ENCODE measurements around the gene BTG3. TPM values are rescaled to one million over a fixed set of nuclear protein-coding genes. Genes with fewer than 3 reads are reported as not detected.

The BTG3 gene
- total RNA-seq, 2 experiments from 2014 or later = 40.7 to 43.3 TPM

DNA sequence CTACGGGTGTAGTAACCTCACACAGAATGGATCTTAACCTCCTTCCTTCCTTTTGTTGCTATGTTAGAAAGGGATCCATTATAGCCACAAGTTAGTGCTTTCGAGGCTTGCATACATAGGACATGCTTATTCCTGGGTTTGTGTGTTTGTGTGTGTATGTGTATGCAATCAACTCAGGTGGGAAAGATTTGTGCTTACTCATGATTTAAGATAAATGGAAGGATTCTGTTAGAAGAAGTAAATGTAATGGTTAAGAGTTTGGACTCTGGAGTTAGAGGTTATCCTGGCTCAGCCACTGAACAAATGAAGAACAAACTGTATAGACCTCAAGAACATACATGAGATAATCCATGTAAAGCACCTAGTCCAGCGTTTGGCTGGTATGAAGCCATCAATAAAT is 28.8 kb downstream of the BTG3 start:
- Mint-ChIP-seq H3K36me3 (ENCODE audit: low read depth) (no peaks in the 10 kb centered on the region), H3K9me3 (ENCODE audit: insufficient read depth) (no peaks in the 10 kb centered on the region), H3K4me1 (ENCODE audit: low read depth) (no peaks in the 10 kb centered on the region), H3K27me3 (ENCODE audit: low read depth) (peaks cover 4% of the 10 kb centered on the region), H3K4me3 (no peak overlapping the region), H3K27ac (no peak overlapping the region)
- DNase-seq (no peak), ATAC-seq (no peak)
- ChIA-PET CTCF (interaction anchor here (1.2 to 2.3 kb wide), 2 partner anchors 196 to 197 kb away, joined by 3 to 10 read pairs; no protein-coding TSS in a partner anchor), POLR2A (no interaction called here)

GRCh38 chr21:17580319-17580718 is 32.4 kb downstream of the BTG3 start:
- ATAC-seq (no peak), DNase-seq (no peak)
- ChIA-PET POLR2A (no interaction called here), CTCF (no interaction called here)
- no peaks in the 10 kb centered on the region for H3K4me1 Mint-ChIP-seq (ENCODE audit: low read depth)
- H3K4me3 Mint-ChIP-seq = no peak overlapping the region
- no peak overlapping the region for H3K27ac Mint-ChIP-seq
- no peaks in the 10 kb centered on the region for H3K36me3 Mint-ChIP-seq (ENCODE audit: low read depth)
- H3K27me3 Mint-ChIP-seq (ENCODE audit: low read depth) = peaks cover 4% of the 10 kb centered on the region
- H3K9me3 Mint-ChIP-seq (ENCODE audit: insufficient read depth) = no peaks in the 10 kb centered on the region

GRCh38 chr21:17578876-17579275 is 33.8 kb downstream of the BTG3 start:
- POLR2A ChIA-PET = no interaction called here
- Mint-ChIP-seq H3K36me3 (ENCODE audit: low read depth) (no peaks in the 10 kb centered on the region), H3K27ac (no peak overlapping the region), H3K27me3 (ENCODE audit: low read depth) (peaks cover 1% of the 10 kb centered on the region), H3K4me3 (no peak overlapping the region), H3K4me1 (ENCODE audit: low read depth) (no peaks in the 10 kb centered on the region), H3K9me3 (ENCODE audit: insufficient read depth) (no peaks in the 10 kb centered on the region)
- ATAC-seq (no peak), DNase-seq (no peak)
- CTCF ChIA-PET = no interaction called here

DNA sequence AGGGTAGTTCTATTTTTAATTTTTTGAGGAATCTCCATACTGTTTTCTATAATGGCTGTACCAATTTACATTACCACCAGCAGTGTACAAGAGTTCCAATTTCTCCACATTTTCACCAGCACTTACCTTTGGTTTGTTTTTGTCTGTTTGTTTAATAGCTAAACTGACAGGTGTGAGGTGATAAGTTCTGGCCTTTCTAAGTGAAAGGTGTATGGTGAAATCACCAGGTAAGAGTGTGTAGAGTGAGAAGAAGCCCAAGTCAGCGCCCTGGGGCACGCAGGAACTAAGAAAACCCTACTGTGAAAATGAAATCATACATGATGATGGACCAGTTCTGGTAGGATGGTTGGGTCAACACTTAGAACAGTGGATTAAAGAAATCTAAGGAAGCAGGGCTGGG is 34.5 kb downstream of the BTG3 start:
- no peak overlapping the region for H3K4me3 Mint-ChIP-seq
- H3K36me3 Mint-ChIP-seq (ENCODE audit: low read depth) = no peaks in the 10 kb centered on the region
- ATAC-seq (no peak), DNase-seq (no peak)
- no peaks in the 10 kb centered on the region for H3K9me3 Mint-ChIP-seq (ENCODE audit: insufficient read depth)
- H3K27ac Mint-ChIP-seq = no peak overlapping the region
- ChIA-PET CTCF (no interaction called here), POLR2A (no interaction called here)
- H3K4me1 Mint-ChIP-seq (ENCODE audit: low read depth) = no peaks in the 10 kb centered on the region
- no peaks in the 10 kb centered on the region for H3K27me3 Mint-ChIP-seq (ENCODE audit: low read depth)

- Mint-ChIP-seq H3K4me3 (no peak overlapping the region), H3K36me3 (ENCODE audit: low read depth) (no peaks in the 10 kb centered on the region), H3K4me1 (ENCODE audit: low read depth) (no peaks in the 10 kb centered on the region), H3K27me3 (ENCODE audit: low read depth) (no peaks in the 10 kb centered on the region), H3K9me3 (ENCODE audit: insufficient read depth) (no peaks in the 10 kb centered on the region), H3K27ac (no peak overlapping the region)
- DNase-seq (no peak), ATAC-seq (no peak)
- ChIA-PET CTCF (no interaction called here), POLR2A (no interaction called here)
These were observed 35.0 kb downstream of the BTG3 start for GRCh38 chr21:17577701-17578100.

DNA sequence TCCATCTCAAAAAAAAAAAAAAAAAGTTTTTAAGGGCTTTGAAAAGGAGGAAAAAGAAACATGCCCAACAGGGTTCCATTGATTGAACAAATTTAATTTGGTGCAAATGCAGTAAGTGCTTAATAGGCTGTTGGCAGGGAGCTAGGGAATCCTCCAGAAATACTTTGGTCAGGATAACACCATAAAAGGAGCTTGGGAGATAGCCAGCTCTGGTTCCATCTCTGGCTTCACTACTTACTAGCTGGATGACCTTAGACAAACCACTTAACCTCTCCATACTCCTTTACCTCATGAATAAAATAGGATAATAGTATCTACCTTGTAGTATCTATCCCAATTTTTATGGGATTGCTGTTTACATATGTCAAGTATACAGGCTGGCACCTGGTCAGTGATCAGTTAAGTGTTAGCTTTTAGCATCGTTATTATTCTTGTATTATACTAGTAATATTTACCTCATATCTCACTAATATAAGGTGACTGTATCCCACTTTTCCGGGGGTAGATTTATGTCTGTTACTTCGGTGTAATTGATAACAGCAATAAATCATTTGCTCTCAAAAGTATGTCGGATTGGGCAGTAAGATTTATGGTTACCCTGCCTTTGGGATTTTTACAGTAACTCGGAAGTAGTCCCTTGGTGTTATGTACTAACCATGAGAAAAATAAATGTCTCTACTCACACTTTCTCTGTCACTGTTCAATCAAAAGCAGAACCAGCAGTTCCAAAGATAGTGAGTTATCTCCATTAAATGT is 36.4 kb downstream of the BTG3 start:
- no peak overlapping the region for H3K4me3 Mint-ChIP-seq

DNA sequence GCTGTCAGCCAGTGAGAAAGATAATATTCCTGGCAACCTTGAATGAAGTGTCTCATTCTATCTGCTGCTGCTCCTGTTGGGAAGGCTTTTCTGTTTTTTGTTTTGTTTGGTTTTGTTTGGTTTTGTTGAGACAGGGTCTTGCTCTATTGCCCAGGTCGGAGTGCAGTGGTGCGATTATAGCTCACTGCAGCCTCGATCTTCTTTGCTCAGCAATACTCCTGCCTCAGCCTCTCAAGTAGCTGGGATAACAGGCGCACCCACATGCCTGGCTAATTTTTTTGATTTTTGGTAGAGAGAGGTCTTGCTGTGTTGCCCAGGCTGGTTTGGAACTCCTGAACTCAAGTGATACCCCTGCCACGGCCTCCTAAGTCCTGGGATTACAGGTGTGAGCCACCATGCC is 37.6 kb downstream of the BTG3 start:
- ChIA-PET POLR2A (no interaction called here), CTCF (no interaction called here)
- ATAC-seq (no peak), DNase-seq (no peak)
- H3K9me3 Mint-ChIP-seq (ENCODE audit: insufficient read depth) = no peaks in the 10 kb centered on the region
- no peak overlapping the region for H3K4me3 Mint-ChIP-seq
- H3K36me3 Mint-ChIP-seq (ENCODE audit: low read depth) = no peaks in the 10 kb centered on the region
- no peak overlapping the region for H3K27ac Mint-ChIP-seq
- H3K4me1 Mint-ChIP-seq (ENCODE audit: low read depth) = no peaks in the 10 kb centered on the region
- no peaks in the 10 kb centered on the region for H3K27me3 Mint-ChIP-seq (ENCODE audit: low read depth)

More for the DNA sequence above, 36.4 kb downstream of the BTG3 start:
- Mint-ChIP-seq H3K9me3 (ENCODE audit: insufficient read depth) (no peaks in the 10 kb centered on the region), H3K27me3 (ENCODE audit: low read depth) (no peaks in the 10 kb centered on the region), H3K4me1 (ENCODE audit: low read depth) (no peaks in the 10 kb centered on the region), H3K36me3 (ENCODE audit: low read depth) (no peaks in the 10 kb centered on the region), H3K27ac (no peak overlapping the region)
- no peak for ATAC-seq
- POLR2A ChIA-PET = no interaction called here
- DNase-seq = no peak
- CTCF ChIA-PET = interaction anchor here (1.2 kb wide), 1 partner anchor 188 kb away, joined by 3 read pairs; no protein-coding TSS in a partner anchor

GRCh38 chr21:17572431-17572830 is 40.3 kb downstream of the BTG3 start:
- Mint-ChIP-seq H3K27ac (no peak overlapping the region), H3K36me3 (ENCODE audit: low read depth) (no peaks in the 10 kb centered on the region), H3K27me3 (ENCODE audit: low read depth) (no peaks in the 10 kb centered on the region), H3K4me1 (ENCODE audit: low read depth) (no peaks in the 10 kb centered on the region), H3K9me3 (ENCODE audit: insufficient read depth) (no peaks in the 10 kb centered on the region), H3K4me3 (no peak overlapping the region)
- ATAC-seq = no peak
- ChIA-PET POLR2A (no interaction called here), CTCF (no interaction called here)
- DNase-seq = no peak

- H3K27ac Mint-ChIP-seq = no peak overlapping the region
- ATAC-seq = no peak
- H3K36me3 Mint-ChIP-seq (ENCODE audit: low read depth) = no peaks in the 10 kb centered on the region
- no peak overlapping the region for H3K4me3 Mint-ChIP-seq
- no peaks in the 10 kb centered on the region for H3K9me3 Mint-ChIP-seq (ENCODE audit: insufficient read depth)
- ChIA-PET CTCF (no interaction called here), POLR2A (no interaction called here)
- no peaks in the 10 kb centered on the region for H3K4me1 Mint-ChIP-seq (ENCODE audit: low read depth)
- DNase-seq = no peak
- no peaks in the 10 kb centered on the region for H3K27me3 Mint-ChIP-seq (ENCODE audit: low read depth)
These were observed 41.9 kb downstream of the BTG3 start for GRCh38 chr21:17570786-17571185.

DNA sequence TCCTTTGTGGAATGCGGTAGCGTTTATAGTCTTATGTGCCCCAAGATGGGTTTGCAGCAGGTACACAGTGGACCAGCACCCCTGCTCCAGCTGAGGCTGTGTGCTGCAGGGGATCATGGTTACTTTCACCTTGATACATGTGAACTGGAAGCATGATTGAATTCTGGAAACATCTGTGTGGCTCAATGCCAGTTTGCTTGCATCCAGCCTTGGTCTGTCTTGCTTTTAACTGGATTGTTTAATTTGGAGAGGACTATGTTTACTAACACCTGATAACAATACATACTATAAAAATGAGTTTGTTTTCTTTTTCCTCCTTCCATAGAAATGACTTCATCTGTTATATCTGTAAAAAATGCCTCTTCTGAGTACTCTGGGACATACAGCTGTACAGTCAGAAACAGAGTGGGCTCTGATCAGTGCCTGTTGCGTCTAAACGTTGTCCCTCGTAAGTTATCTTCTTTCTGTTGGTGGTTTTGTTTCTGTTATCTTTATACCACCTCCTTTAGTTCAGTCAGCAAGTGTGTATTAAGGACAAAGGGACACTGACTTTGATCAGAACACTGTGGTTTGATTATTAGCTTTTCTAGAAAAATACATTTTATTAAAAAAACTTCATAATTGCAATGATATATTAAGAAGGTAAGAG is 52.2 kb downstream of the BTG3 start:
- DNase-seq (no peak), ATAC-seq (no peak)
- no peaks in the 10 kb centered on the region for H3K4me1 Mint-ChIP-seq (ENCODE audit: low read depth)
- H3K9me3 Mint-ChIP-seq (ENCODE audit: insufficient read depth) = no peaks in the 10 kb centered on the region
- H3K27me3 Mint-ChIP-seq (ENCODE audit: low read depth) = no peaks in the 10 kb centered on the region
- H3K36me3 Mint-ChIP-seq (ENCODE audit: low read depth) = no peaks in the 10 kb centered on the region
- no peak overlapping the region for H3K4me3 Mint-ChIP-seq
- ChIA-PET POLR2A (no interaction called here), CTCF (no interaction called here)
- H3K27ac Mint-ChIP-seq = no peak overlapping the region

DNA sequence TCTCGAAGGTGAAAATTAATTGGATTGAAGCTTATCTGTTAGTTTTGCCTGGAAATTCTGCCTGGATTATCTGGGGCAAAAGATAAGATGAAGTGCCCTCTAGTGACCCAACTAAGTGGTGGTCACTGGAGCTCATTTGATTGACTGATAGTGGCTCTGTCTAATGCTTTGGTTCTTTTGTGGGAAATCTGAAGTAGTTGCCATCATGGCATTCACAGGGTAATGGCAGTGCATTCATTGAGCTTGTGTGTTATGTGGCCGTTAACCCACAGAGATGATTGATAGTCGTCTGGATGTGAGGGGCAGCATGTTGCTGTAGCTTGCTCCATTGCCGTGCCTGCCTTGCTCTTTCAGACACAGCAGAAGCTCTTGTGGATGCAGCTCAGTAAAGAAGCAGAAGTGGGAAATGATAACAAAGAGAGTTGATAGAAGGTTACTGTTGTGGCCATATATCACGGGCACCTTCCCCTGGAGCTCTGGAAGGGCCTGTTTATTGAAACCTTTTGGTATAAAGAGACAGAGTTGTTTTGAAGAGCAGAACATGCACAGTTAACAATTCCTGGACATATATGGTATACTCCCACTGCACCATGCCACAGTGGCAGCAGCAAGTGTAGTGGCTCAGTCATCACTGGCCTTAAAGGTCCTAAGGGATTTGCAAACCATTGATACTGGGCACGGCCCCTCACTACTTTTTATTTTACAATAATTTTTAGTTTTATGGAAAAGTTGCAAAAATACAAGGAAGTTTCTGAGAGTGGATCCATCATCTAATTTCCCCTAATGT is 57.8 kb downstream of the BTG3 start:
- no peak overlapping the region for H3K4me3 Mint-ChIP-seq
- ATAC-seq = no peak
- H3K9me3 Mint-ChIP-seq (ENCODE audit: insufficient read depth) = no peaks in the 10 kb centered on the region
- ChIA-PET POLR2A (no interaction called here), CTCF (interaction anchor here (0.6 to 1.4 kb wide), 2 partner anchors 49 to 169 kb away, joined by 3 to 11 read pairs; no protein-coding TSS in a partner anchor)
- no peak for DNase-seq
- no peaks in the 10 kb centered on the region for H3K27me3 Mint-ChIP-seq (ENCODE audit: low read depth)
- no peaks in the 10 kb centered on the region for H3K4me1 Mint-ChIP-seq (ENCODE audit: low read depth)
- no peak overlapping the region for H3K27ac Mint-ChIP-seq
- no peaks in the 10 kb centered on the region for H3K36me3 Mint-ChIP-seq (ENCODE audit: low read depth)

GRCh38 chr21:17554120-17554519 is 58.6 kb downstream of the BTG3 start:
- no peak overlapping the region for H3K4me3 Mint-ChIP-seq
- CTCF ChIA-PET = interaction anchor here (1.4 kb wide), 1 partner anchor 168 kb away, joined by 11 read pairs; no protein-coding TSS in a partner anchor

More at GRCh38 chr21:17554120-17554519, 58.6 kb downstream of the BTG3 start:
- DNase-seq (no peak), ATAC-seq (no peak)
- POLR2A ChIA-PET = no interaction called here
- H3K27ac Mint-ChIP-seq = no peak overlapping the region
- H3K27me3 Mint-ChIP-seq (ENCODE audit: low read depth) = no peaks in the 10 kb centered on the region
- no peaks in the 10 kb centered on the region for H3K36me3 Mint-ChIP-seq (ENCODE audit: low read depth)
- no peaks in the 10 kb centered on the region for H3K4me1 Mint-ChIP-seq (ENCODE audit: low read depth)
- H3K9me3 Mint-ChIP-seq (ENCODE audit: insufficient read depth) = no peaks in the 10 kb centered on the region

All from activated CD8-positive, alpha-beta T cell treated with anti-CD3 and anti-CD28 coated beads, Interleukin-2, amount 10 ng/mL, durations not matched to agents 7 days and 5 days (primary cell).